ENCODE data around the gene SMIM43. TPM values are rescaled to one million over a fixed set of nuclear protein-coding genes. Genes with fewer than 3 reads are reported as not detected.

SMIM43 gene
- total RNA-seq, 2 donors from 2014 or later: not detected

DNA sequence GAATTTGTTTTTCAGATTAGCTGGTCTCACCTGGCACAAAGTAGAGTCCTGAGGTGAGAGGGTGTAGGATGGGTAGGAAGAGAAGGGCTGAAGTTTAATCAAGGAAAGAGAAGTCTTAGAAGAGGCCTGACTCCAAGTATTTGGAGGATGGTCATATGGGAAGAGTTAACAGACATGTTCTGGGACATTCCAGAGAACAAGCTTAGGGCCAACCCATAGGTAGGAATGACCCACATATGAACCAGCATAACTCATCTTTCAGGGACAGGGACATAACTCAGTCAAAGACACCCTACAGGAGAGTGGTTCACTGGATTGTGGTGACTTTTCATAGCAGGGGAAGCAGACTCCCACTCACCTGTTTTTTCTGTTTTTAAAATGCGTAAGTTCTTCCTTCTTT, 40.3 kb downstream of the SMIM43 start:
- Histone ChIP-seq H3K4me3 (no peak overlapping the region), H3K36me3 (no peaks in the 10 kb centered on the region), H3K27me3 (no peaks in the 10 kb centered on the region), H3K9me3 (no peaks in the 10 kb centered on the region), H3K4me1 (no peaks in the 10 kb centered on the region), H3K27ac (no peak overlapping the region)
- TF ChIP-seq, protein P1, sequence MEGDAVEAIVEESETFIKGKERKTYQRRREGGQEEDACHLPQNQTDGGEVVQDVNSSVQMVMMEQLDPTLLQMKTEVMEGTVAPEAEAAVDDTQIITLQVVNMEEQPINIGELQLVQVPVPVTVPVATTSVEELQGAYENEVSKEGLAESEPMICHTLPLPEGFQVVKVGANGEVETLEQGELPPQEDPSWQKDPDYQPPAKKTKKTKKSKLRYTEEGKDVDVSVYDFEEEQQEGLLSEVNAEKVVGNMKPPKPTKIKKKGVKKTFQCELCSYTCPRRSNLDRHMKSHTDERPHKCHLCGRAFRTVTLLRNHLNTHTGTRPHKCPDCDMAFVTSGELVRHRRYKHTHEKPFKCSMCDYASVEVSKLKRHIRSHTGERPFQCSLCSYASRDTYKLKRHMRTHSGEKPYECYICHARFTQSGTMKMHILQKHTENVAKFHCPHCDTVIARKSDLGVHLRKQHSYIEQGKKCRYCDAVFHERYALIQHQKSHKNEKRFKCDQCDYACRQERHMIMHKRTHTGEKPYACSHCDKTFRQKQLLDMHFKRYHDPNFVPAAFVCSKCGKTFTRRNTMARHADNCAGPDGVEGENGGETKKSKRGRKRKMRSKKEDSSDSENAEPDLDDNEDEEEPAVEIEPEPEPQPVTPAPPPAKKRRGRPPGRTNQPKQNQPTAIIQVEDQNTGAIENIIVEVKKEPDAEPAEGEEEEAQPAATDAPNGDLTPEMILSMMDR (IDR thresholded peaks at IDR 0.05): no peak
- DNase-seq (ENCODE audit: low spot score): no peak

DNA sequence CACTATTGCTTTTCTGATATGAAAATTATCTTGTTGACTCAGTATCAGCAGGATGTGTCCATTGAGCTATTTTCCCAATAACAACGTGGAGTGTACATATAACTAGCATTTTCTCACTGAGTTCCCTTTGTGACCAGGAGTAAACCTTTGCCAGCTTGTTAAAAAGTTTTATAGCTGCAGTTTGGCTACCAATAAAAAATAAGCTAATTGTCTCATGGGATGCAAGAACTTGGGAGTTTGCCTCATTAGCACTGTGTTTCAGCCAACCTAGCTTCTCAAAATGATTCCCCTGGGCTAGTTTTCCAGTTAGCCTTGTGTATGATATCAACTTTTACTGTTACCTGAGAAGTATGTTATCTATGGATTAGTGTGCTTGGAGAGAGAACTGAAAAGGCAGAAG, 43.3 kb downstream of the SMIM43 start:
- no peak for DNase-seq (ENCODE audit: low spot score)
- Histone ChIP-seq H3K4me3 (no peak overlapping the region), H3K27ac (no peak overlapping the region), H3K27me3 (no peaks in the 10 kb centered on the region), H3K4me1 (no peaks in the 10 kb centered on the region), H3K36me3 (no peaks in the 10 kb centered on the region), H3K9me3 (no peaks in the 10 kb centered on the region)
- TF ChIP-seq, protein P1 (IDR thresholded peaks at IDR 0.05): no peak

DNA sequence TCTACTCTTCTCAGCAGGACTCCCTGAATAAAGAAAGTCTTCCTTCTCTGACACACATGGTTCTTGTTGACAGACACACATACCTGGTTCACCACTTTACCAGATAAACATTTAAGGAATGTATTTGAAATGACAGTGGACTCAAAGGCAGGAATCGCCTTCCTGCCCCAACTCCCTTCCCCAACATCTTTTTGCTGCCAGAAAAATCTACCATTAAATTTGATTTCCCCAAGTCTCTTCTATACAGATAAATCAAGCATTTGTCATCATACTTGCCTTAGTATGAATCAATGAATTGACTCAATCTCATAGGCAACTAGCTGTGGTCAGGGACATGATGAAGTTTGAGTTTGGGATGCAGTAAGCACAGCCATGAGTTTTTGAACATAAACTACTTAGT, 44.9 kb downstream of the SMIM43 start:
- H3K36me3 ChIP-seq: no peaks in the 10 kb centered on the region
- H3K27ac ChIP-seq: no peak overlapping the region
- H3K4me3 ChIP-seq: no peak overlapping the region
- TF ChIP-seq, protein P1 (IDR thresholded peaks at IDR 0.05): no peak
- no peaks in the 10 kb centered on the region for H3K27me3 ChIP-seq
- H3K4me1 ChIP-seq: no peaks in the 10 kb centered on the region
- H3K9me3 ChIP-seq: no peaks in the 10 kb centered on the region
- DNase-seq (ENCODE audit: low spot score): no peak

DNA sequence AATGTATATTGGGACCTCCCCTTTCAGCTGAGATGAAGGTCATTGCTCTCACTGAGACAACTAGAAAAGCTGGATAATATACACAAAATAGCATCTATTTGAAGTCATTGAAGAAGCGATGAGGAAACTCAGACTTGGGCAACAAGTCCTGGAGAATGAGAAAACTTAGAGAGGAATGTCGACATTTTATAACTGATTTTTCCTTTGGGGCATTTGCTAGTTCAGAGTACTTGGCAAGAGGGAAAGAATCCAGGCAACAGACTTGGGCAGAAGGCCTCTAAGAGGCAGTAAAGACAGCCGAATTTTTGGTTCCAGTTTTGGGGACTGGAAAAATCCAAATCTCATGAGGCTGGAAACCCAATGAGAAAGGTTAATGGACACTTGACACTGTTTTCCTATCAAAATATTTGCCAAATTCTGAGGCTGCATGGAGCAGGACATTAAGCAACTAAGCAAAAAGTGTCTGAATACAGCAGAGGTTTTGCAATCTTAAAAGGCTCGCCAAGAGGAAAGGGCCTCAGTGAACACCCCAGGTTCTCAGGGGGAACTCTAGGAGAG, 47.2 kb downstream of the SMIM43 start:
- TF ChIP-seq, protein P1 (IDR thresholded peaks at IDR 0.05): no peak
- Histone ChIP-seq H3K27ac (peak overlapping the region in 1 of 2 donors; percentile 36), H3K4me1 (no peaks in the 10 kb centered on the region), H3K27me3 (no peaks in the 10 kb centered on the region), H3K36me3 (no peaks in the 10 kb centered on the region), H3K9me3 (no peaks in the 10 kb centered on the region), H3K4me3 (no peak overlapping the region)
- DNase-seq (ENCODE audit: low spot score): peak; percentile 63

DNA sequence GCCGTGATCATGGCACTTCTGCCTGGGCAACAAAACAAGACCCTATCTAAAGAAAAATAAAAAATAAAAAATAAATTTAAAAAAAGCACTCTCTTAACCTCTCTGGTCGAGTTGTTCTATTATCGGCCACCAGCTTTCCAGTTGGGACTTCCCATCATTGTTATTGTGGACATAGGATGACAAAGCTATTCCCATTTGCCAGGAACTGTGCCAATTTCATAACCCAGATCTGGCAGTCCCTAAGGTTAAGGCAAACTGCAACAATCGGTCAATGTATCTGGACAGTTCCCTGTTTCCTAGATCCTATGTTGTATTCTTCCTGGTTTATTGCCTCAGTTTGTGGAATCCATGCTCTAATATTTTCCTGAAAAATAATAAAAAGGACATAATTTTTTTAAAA, 50.4 kb downstream of the SMIM43 start:
- TF ChIP-seq, protein P1 (IDR thresholded peaks at IDR 0.05): no peak
- Histone ChIP-seq H3K27ac (no peak overlapping the region), H3K4me1 (peaks cover 0 to 11% of the 10 kb centered on the region in 2 donors)

DNA sequence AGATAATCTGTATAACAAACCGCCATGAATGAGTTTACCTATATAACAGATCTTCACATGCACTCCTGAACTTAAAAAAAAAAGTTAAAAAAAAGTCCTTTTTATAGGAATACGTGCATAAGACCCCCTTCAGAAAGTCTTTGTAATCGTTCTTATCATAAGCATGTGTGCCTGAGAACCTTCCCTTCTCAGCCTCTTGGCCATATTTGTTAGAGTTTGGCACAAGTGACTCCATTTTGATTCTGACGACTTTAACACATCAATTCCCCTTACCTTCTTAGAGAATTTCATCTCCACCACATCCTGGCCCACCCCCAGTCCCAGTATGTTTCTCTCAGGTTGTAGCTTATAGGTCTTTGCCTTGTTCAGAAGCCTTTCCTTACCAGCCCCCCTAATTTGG, 52.2 kb downstream of the SMIM43 start:
- no peaks in the 10 kb centered on the region for H3K36me3 ChIP-seq
- DNase-seq (ENCODE audit: low spot score): no peak
- TF ChIP-seq, protein P1 (IDR thresholded peaks at IDR 0.05): no peak
- peak overlapping the region; percentile 67 to 74 for H3K27ac ChIP-seq
- no peaks in the 10 kb centered on the region for H3K9me3 ChIP-seq
- no peak overlapping the region for H3K4me3 ChIP-seq
- no peaks in the 10 kb centered on the region for H3K27me3 ChIP-seq
- peaks cover 0 to 11% of the 10 kb centered on the region in 2 donors for H3K4me1 ChIP-seq

More for the DNA sequence above, 50.4 kb downstream of the SMIM43 start:
- Histone ChIP-seq H3K9me3 (no peaks in the 10 kb centered on the region), H3K27me3 (no peaks in the 10 kb centered on the region), H3K4me3 (no peak overlapping the region), H3K36me3 (no peaks in the 10 kb centered on the region)
- DNase-seq (ENCODE audit: low spot score): no peak
